GM12878 (cell line): ENCODE results near the gene EHBP1. TPM values are rescaled to one million over a fixed set of nuclear protein-coding genes. Genes with fewer than 3 reads are reported as not detected.

ENCODE experiments used
- ATAC-seq: fragments of 200-7000 bp; cut with Tn5 transposase; 3 replicates; pipeline ENCODE4 v1.9.1; 2020; ENCODE audit warnings: mild to moderate bottlenecking, moderate library complexity
- BruUV-seq: library from RNA; stranded (reverse); fragments of 400-500 nt; replicated peaks from 2 replicates; lab custom pipeline; 2021; lab: Mats Ljungman, UMichigan
- CTCF ChIA-PET: fragments of 300-600 bp; sonication (Branson Sonifier 250); formaldehyde crosslinking; extraction: SDS; loops from one replicate; lab custom pipeline; 2021; ENCODE audit warnings: inconsistent platforms; lab: Yijun Ruan, JAX
- POLR2A ChIA-PET: fragments of 350-600 bp; formaldehyde crosslinking; extraction: SDS; loops from one replicate; lab custom pipeline; 2021; ENCODE audit warnings: inconsistent platforms; lab: Charles Lee
- RAD21 ChIA-PET: fragments of 300-600 bp; sonication (Branson Sonifier 250); formaldehyde crosslinking; loops from one replicate; lab custom pipeline; 2023; ENCODE audit warnings: antibody characterized with exemption; ENCODE audit not compliant: unreplicated experiment; lab: Charles Lee
- SMC1A ChIA-PET: fragments of 300-600 bp; sonication (Branson Sonifier 250); formaldehyde crosslinking; loops from one replicate; lab custom pipeline; 2023; ENCODE audit not compliant: unreplicated experiment, uncharacterized antibody; lab: Charles Lee
- DNase-seq: peaks from one replicate; pipeline ENCODE4 v3.0.0-alpha.2; 2011; ENCODE audit warnings: low read depth, low spot score
- FAIRE-seq: peaks from 3 replicates; lab custom pipeline; 2011; peaks lifted over from hg19 to GRCh38; lab: Jason Lieb, UNC
- H2AFZ ChIP-seq: 2 replicates; pipeline ENCODE4 v1.6.0; 2011; ENCODE audit warnings: low read depth, low read length, control low read depth; ENCODE audit not compliant: control insufficient read depth
- H3K27ac ChIP-seq: 2 replicates; pipeline ENCODE4 v1.5.1; 2011; ENCODE audit warnings: control low read depth; ENCODE audit not compliant: control insufficient read depth, insufficient read depth
- H3K27me3 ChIP-seq, 2 experiments: replicated peaks in 1 of 2; 2 replicates each; pipeline versions ENCODE4 v1.6.0 to v1.6.1; 2011; ENCODE audit warnings: low read length in 1 of 2; ENCODE audit not compliant: control insufficient read depth in 2 of 2, insufficient read depth in 2 of 2
- H3K36me3 ChIP-seq, 2 experiments: 2 replicates each; pipeline ENCODE4 v1.5.1; 2011; ENCODE audit warnings: low read length in 1 of 2; ENCODE audit not compliant: control insufficient read depth in 2 of 2, insufficient read depth in 2 of 2
- H3K4me1 ChIP-seq: 2 replicates; pipeline ENCODE4 v1.6.1; 2011; ENCODE audit warnings: mild to moderate bottlenecking, low read length, moderate library complexity, mixed read lengths; ENCODE audit not compliant: control insufficient read depth, insufficient read depth
- H3K4me2 ChIP-seq: 2 replicates; pipeline ENCODE4 v1.6.0; 2011; ENCODE audit warnings: control low read depth; ENCODE audit not compliant: control insufficient read depth, insufficient read depth
- H3K4me3 ChIP-seq: fragments of 200-600 bp; sonication (generic); 2 replicates; pipeline ENCODE4 v1.5.1; 2016
- H3K79me2 ChIP-seq: 2 replicates; pipeline ENCODE4 v1.6.0; 2011; ENCODE audit warnings: low read length; ENCODE audit not compliant: control insufficient read depth, insufficient read depth
- H3K9ac ChIP-seq: 2 replicates; pipeline ENCODE4 v1.8.0; 2011; ENCODE audit warnings: low read length, control low read depth, mixed read lengths; ENCODE audit not compliant: control insufficient read depth, insufficient read depth
- H3K9me3 ChIP-seq: replicated peaks from 3 replicates; pipeline ENCODE4 v1.5.1; 2011; ENCODE audit warnings: mild to moderate bottlenecking, low read length; ENCODE audit not compliant: control insufficient read depth, insufficient read depth
- H4K20me1 ChIP-seq: 2 replicates; pipeline ENCODE4 v1.6.0; 2011; ENCODE audit not compliant: control insufficient read depth, insufficient read depth
- BCL3 ChIP-seq: IDR thresholded peaks from 2 replicates; pipeline ENCODE4 v1.6.1; 2011; ENCODE audit warnings: borderline replicate concordance, low read depth, mild to moderate bottlenecking, moderate library complexity, low read length; ENCODE audit not compliant: insufficient read depth, poor library complexity, severe bottlenecking
- CBX5 ChIP-seq: sonication (generic); IDR thresholded peaks from 2 replicates; pipeline ENCODE4 v1.6.1; 2016; ENCODE audit warnings: low read depth, moderate library complexity, mild to moderate bottlenecking, inconsistent platforms
- ESRRA ChIP-seq: IDR thresholded peaks from 2 replicates; pipeline ENCODE4 v1.6.1; 2012; ENCODE audit warnings: mild to moderate bottlenecking, low read length, improper control_type of control experiment
- ETV6 ChIP-seq, 2 experiments: fragments of 450-650 bp in 1 of 2; IDR thresholded peaks in 1 of 2; conservative IDR thresholded peaks in 1 of 2; 2 replicates each; pipeline ENCODE4 v1.6.1; 2014; ENCODE audit warnings: antibody characterized with exemption in 1 of 2, borderline replicate concordance in 1 of 2, low read depth in 1 of 2, mild to moderate bottlenecking in 1 of 2, moderate library complexity in 1 of 2
- HSF1 ChIP-seq: fragments of 150-350 bp; IDR thresholded peaks from 2 replicates; pipeline ENCODE4 v1.6.1; 2014; ENCODE audit warnings: mild to moderate bottlenecking, low read depth, low read length
- KAT2A ChIP-seq: conservative IDR thresholded peaks from 2 replicates; pipeline ENCODE4 v1.6.1; 2011; ENCODE audit warnings: low read depth, low read length; ENCODE audit not compliant: control insufficient read depth
- MAX ChIP-seq: IDR thresholded peaks from 2 replicates; pipeline ENCODE4 v1.6.1; 2012; ENCODE audit warnings: low read depth, low read length, improper control_type of control experiment
- MTA2 ChIP-seq: fragments of 450-650 bp; IDR thresholded peaks from 2 replicates; pipeline ENCODE4 v1.6.1; 2016; ENCODE audit warnings: low read depth, mild to moderate bottlenecking, moderate library complexity
- POU2F2 ChIP-seq: IDR thresholded peaks from 3 replicates; pipeline ENCODE4 v1.6.1; 2011; ENCODE audit warnings: low read depth, mild to moderate bottlenecking, low read length, borderline replicate concordance
- SMC3 ChIP-seq: IDR thresholded peaks from 2 replicates; pipeline ENCODE4 v1.6.1; 2011; ENCODE audit warnings: low read length, improper control_type of control experiment, borderline replicate concordance
- SREBF2 ChIP-seq: IDR thresholded peaks from 2 replicates; pipeline ENCODE4 v1.6.1; 2012; ENCODE audit warnings: mild to moderate bottlenecking, low read length
- SRF ChIP-seq, 2 experiments: IDR thresholded peaks; 2 replicates each; pipeline ENCODE4 v1.6.1; 2011; ENCODE audit warnings: low read depth in 2 of 2, low read length in 2 of 2, mild to moderate bottlenecking in 1 of 2, moderate library complexity in 1 of 2
- TAF1 ChIP-seq: IDR thresholded peaks from 2 replicates; pipeline ENCODE4 v1.6.1; 2011; ENCODE audit warnings: mild to moderate bottlenecking, low read depth, low read length, borderline replicate concordance
- ZBED1 ChIP-seq: IDR thresholded peaks from 2 replicates; pipeline ENCODE4 v1.6.1; 2016; ENCODE audit warnings: borderline replicate concordance
- ZNF687 ChIP-seq: fragments of 450-650 bp; IDR thresholded peaks from 2 replicates; pipeline ENCODE4 v1.6.1; 2017; ENCODE audit warnings: mild to moderate bottlenecking, moderate library complexity
- WGBS: methylation state at CpG from one replicate; pipeline ENCODE4 v1.1.6; 2016; ENCODE audit warnings: low lambda C conversion rate; ENCODE audit not compliant: insufficient replicate concordance, insufficient coverage; ENCODE audit errors: missing lambda C conversion rate; 5-methylcytosine and 5-hydroxymethylcytosine counted together
- in situ Hi-C: fragments of 300-500 bp; cut with MboI; formaldehyde crosslinking; loops from 9 replicates; pipeline ENCODE4 v1.14.3; 2018; ENCODE audit warnings: mixed read lengths
- intact Hi-C: fragments of 100-400 bp; cut with micrococcal nuclease; formaldehyde crosslinking; loops from one replicate; pipeline ENCODE4 v1.14.2; 2022; ENCODE audit not compliant: unreplicated experiment
- polyA plus RNA-seq, 11 experiments: library from polyadenylated mRNA; depleted of rRNA in 4 of 11; unstranded in 6 of 11; stranded (reverse) in 5 of 11; fragments of >200 nt; fragmentation: Nextera tagmentation in 4 of 11; fragmentation: Illumina TruSeq in 1 of 11; extraction: Ambion mirVana in 4 of 11; extraction: Trizol in 1 of 11; gene quantifications; 1 replicate in 1 of 11; 2 replicates in 10 of 11; pipeline versions ENCODE4 v1.2.1 to v1.2.3, GENCODE V29; 2011 to 2016; ENCODE audit warnings: inconsistent platforms in 2 of 11, missing spikeins in 2 of 11, low read depth in 1 of 11
- total RNA-seq, 4 experiments: library from RNA; depleted of rRNA in 3 of 4; stranded (reverse); fragments of >200 nt in 3 of 4; fragmentation: Illumina TruSeq in 1 of 4; extraction: Trizol in 1 of 4; gene quantifications; 2 replicates each; pipeline versions ENCODE4 v1.2.1 to v1.2.3, GENCODE V29; 2013 to 2021

The EHBP1 gene
- total and polyA plus RNA-seq, 10 of the 15 experiments (the other 5 are each of a cell fraction or from before 2014, with no cell fraction given), result 5.7 to 26.1 (median 13.6) TPM

- Histone ChIP-seq H2AFZ (peak within 1 kb of the TSS; percentile 95), H3K4me1 (peaks cover 8% of the 10 kb centered on the region), H3K4me3 (peak within 1 kb of the TSS; percentile 83), H3K4me2 (peak within 1 kb of the TSS; percentile 98), H3K9ac (peak within 1 kb of the TSS; percentile 58; the same call in 1 of the 2 replicates), H3K9me3 (no peaks in the 10 kb centered on the region; the same call in 2 of the 3 replicates), H3K27me3 (peaks cover 0 to 28% of the 10 kb centered on the region in 2 experiments; a peak in 3 of 4 replicates), H3K27ac (no peak within 1 kb of the TSS), H3K36me3 (no peaks in the 10 kb centered on the region; a peak in 1 of 4 replicates), H3K79me2 (no peaks in the 10 kb centered on the region), H4K20me1 (no peaks in the 10 kb centered on the region)
- intact Hi-C loops, result loop anchor here (10.0 kb wide), 2 partner anchors 266 to 596 kb away; no protein-coding TSS in a partner anchor
- peak; percentile 92 for ATAC-seq
- ChIA-PET RAD21 (no interaction called here), SMC1A (interaction anchor here (1.3 to 1.6 kb wide), 2 partner anchors 263 to 437 kb away, joined by 5 read pairs; no protein-coding TSS in a partner anchor), CTCF (interaction anchor here (1.1 kb wide), 1 partner anchor 593 kb away, joined by 4 read pairs; no protein-coding TSS in a partner anchor), POLR2A (interaction anchor here (0.5 to 0.6 kb wide), 2 partner anchors 669 to 1465 kb away, joined by 3 read pairs; no protein-coding TSS in a partner anchor)
- peak; percentile 41 for DNase-seq
- no TSS peak for BruUV-seq
- FAIRE-seq, result no peak
- WGBS, result 2% methylated on average over 61 of the region's 73 CpGs
- in situ Hi-C loops, result no loop called here
- no peak for TF ChIP-seq POU2F2
- no peak; the same call in 1 of the 2 replicates for TF ChIP-seq ZNF687
- no peak for TF ChIP-seq MTA2
- no peak for TF ChIP-seq SREBF2
- no peak for TF ChIP-seq ESRRA
- no peak for TF ChIP-seq TAF1
- TF ChIP-seq HSF1, result no peak
- no peak for TF ChIP-seq BCL3
- no peak for TF ChIP-seq ZBED1
- TF ChIP-seq KAT2A, result no peak
- TF ChIP-seq SRF (IDR thresholded peaks at IDR 0.05; ENCODE audit: low read depth in 2 of 2, low read length in 2 of 2), result no peak
- no peak for TF ChIP-seq CBX5
- no peak for TF ChIP-seq MAX
- TF ChIP-seq SMC3, result no peak
- TF ChIP-seq ETV6 (conservative IDR thresholded peaks at IDR 0.05 in 1 of 2, IDR thresholded peaks at IDR 0.05 in 1 of 2; ENCODE audit: borderline replicate concordance in 1 of 2, low read depth in 1 of 2), result no peak
Observed at GRCh38 chr2:63050334-63051041, 345.0 kb downstream of the EHBP1 start, which contains the start of gene OTX1. TSS of gene OTX1 (plus strand) at chr2:63050830. CDS start at chr2:63052991, 2,161 bp downstream.
